ENCODE measurements around the gene PITPNB. TPM values are rescaled to one million over a fixed set of nuclear protein-coding genes. Genes with fewer than 3 reads are reported as not detected.

PITPNB gene
- total RNA-seq, 1 experiment from 2014 or later = 135 TPM

- ChIA-PET CTCF (no interaction called here), POLR2A (ENCODE audit: low non-redundant PET) (no interaction called here)
- DNase-seq (ENCODE audit: low spot score) = no peak
- H3K4me1 ChIP-seq (ENCODE audit: insufficient read depth, low read length, poor library complexity, severe bottlenecking) = peaks cover 38% of the 10 kb centered on the region
- intact Hi-C loops (cut with micrococcal nuclease; ENCODE audit: unreplicated experiment) = no loop called here
- BruUV-seq (replicated peaks) = no TSS peak
- H3K36me3 ChIP-seq (ENCODE audit: insufficient read depth, low read length, poor library complexity, severe bottlenecking) = peaks cover 37% of the 10 kb centered on the region
- TF ChIP-seq CTCF (conservative IDR thresholded peaks at IDR 0.05; ENCODE audit: low read depth, low read length) = no peak
- no peak for TF ChIP-seq EZH2 (IDR thresholded peaks at IDR 0.05; ENCODE audit: borderline replicate concordance, low read depth, low read length, poor library complexity, severe bottlenecking)
- H3K27me3 ChIP-seq (replicated peaks; ENCODE audit: insufficient read depth, low read depth, low read length, poor library complexity) = no peaks in the 10 kb centered on the region
- no peak overlapping the region for H3K27ac ChIP-seq (ENCODE audit: low read depth, low read length, poor library complexity, severe bottlenecking)
- H3K9me3 ChIP-seq (ENCODE audit: low read depth, low read length, poor library complexity, severe bottlenecking) = no peaks in the 10 kb centered on the region
- H3K4me3 ChIP-seq (ENCODE audit: low read depth, low read length, poor library complexity, severe bottlenecking) = no peak overlapping the region
Observed at GRCh38 chr22:27872488-27872887, 46.6 kb downstream of the PITPNB start.

- Histone ChIP-seq H3K4me1 (ENCODE audit: insufficient read depth, low read length, poor library complexity, severe bottlenecking) (peaks cover 39% of the 10 kb centered on the region), H3K4me3 (ENCODE audit: low read depth, low read length, poor library complexity, severe bottlenecking) (no peak overlapping the region), H3K36me3 (ENCODE audit: insufficient read depth, low read length, poor library complexity, severe bottlenecking) (peaks cover 37% of the 10 kb centered on the region), H3K27ac (ENCODE audit: low read depth, low read length, poor library complexity, severe bottlenecking) (no peak overlapping the region), H3K9me3 (ENCODE audit: low read depth, low read length, poor library complexity, severe bottlenecking) (no peaks in the 10 kb centered on the region), H3K27me3 (replicated peaks; ENCODE audit: insufficient read depth, low read depth, low read length, poor library complexity) (no peaks in the 10 kb centered on the region)
- no TSS peak for BruUV-seq (replicated peaks)
- intact Hi-C loops (cut with micrococcal nuclease; ENCODE audit: unreplicated experiment) = no loop called here
- DNase-seq (ENCODE audit: low spot score) = no peak
- ChIA-PET CTCF (interaction anchor here (1.0 kb wide), 1 partner anchor 10 kb away, joined by 3 read pairs; no protein-coding TSS in a partner anchor), POLR2A (ENCODE audit: low non-redundant PET) (no interaction called here)
- no peak for TF ChIP-seq EZH2 (IDR thresholded peaks at IDR 0.05; ENCODE audit: borderline replicate concordance, low read depth, low read length, poor library complexity, severe bottlenecking)
- TF ChIP-seq CTCF (conservative IDR thresholded peaks at IDR 0.05; ENCODE audit: low read depth, low read length) = no peak
Observed at GRCh38 chr22:27871306-27872014, 47.6 kb downstream of the PITPNB start.

- Histone ChIP-seq H3K27me3 (replicated peaks; ENCODE audit: insufficient read depth, low read depth, low read length, poor library complexity) (no peaks in the 10 kb centered on the region), H3K36me3 (ENCODE audit: insufficient read depth, low read length, poor library complexity, severe bottlenecking) (peaks cover 37% of the 10 kb centered on the region), H3K27ac (ENCODE audit: low read depth, low read length, poor library complexity, severe bottlenecking) (no peak overlapping the region), H3K4me3 (ENCODE audit: low read depth, low read length, poor library complexity, severe bottlenecking) (no peak overlapping the region), H3K9me3 (ENCODE audit: low read depth, low read length, poor library complexity, severe bottlenecking) (no peaks in the 10 kb centered on the region), H3K4me1 (ENCODE audit: insufficient read depth, low read length, poor library complexity, severe bottlenecking) (peaks cover 39% of the 10 kb centered on the region)
- ChIA-PET POLR2A (ENCODE audit: low non-redundant PET) (interaction anchor here (0.6 kb wide), 1 partner anchor 74 kb away, joined by 13 read pairs; no protein-coding TSS in a partner anchor), CTCF (interaction anchor here (1.0 kb wide), 1 partner anchor 11 kb away, joined by 3 read pairs; no protein-coding TSS in a partner anchor)
- TF ChIP-seq CTCF (conservative IDR thresholded peaks at IDR 0.05; ENCODE audit: low read depth, low read length) (no peak), EZH2 (IDR thresholded peaks at IDR 0.05; ENCODE audit: borderline replicate concordance, low read depth, low read length, poor library complexity, severe bottlenecking) (no peak)
- intact Hi-C loops (cut with micrococcal nuclease; ENCODE audit: unreplicated experiment) = no loop called here
- no TSS peak for BruUV-seq (replicated peaks)
- DNase-seq (ENCODE audit: low spot score) = no peak
Observed at GRCh38 chr22:27870234-27871191, 48.5 kb downstream of the PITPNB start.
